ENCODE measurements around the gene KRTAP5-5.
"Not testable (repeated sequence)": the region's sequence is repeated elsewhere in the genome, so short reads cannot be mapped to it uniquely, and the experiment has no call there.

Gene KRTAP5-5

GRCh38 chr11:1642288-1643145 is 12.9 kb downstream of the KRTAP5-5 start:
- no peaks in the 10 kb centered on the region for H3K9me3 Mint-ChIP-seq
- no peak overlapping the region for H3K4me3 Mint-ChIP-seq
- no peaks in the 10 kb centered on the region for H3K4me1 Mint-ChIP-seq (ENCODE audit: low read depth)
- peaks cover 16% of the 10 kb centered on the region for H3K27me3 Mint-ChIP-seq
- H3K36me3 Mint-ChIP-seq (ENCODE audit: low read depth), result no peaks in the 10 kb centered on the region
- no peak for DNase-seq
- no peak overlapping the region for H3K27ac Mint-ChIP-seq

DNA sequence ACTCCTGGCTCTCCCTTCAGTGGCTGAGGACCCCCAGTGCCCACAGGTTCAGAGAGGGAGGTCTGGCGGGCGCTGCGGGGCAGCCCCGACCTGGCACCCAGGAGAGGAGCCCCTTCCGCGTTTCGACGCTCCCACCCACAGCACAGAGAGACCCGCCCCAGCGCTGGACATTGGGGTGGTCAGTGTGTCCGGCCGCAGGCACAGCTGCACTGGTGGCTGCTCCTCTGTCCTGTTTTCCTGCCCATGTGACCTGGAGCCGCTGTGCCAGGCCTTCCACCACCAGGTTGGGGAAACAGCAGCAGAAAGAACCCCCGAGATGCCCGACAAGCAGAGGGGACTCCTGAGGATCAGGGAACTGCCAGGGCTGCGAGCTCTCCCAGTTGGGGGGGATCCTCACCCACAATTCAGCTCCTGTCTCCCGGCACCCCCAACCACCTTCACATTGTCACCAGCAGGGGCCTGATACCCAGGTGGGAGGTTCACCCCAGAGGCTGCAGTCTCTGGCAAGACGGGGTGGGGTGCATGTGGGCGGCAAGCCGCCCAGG is 13.6 kb downstream of the KRTAP5-5 start:
- DNase-seq, result no peak
- H3K36me3 Mint-ChIP-seq (ENCODE audit: low read depth), result no peaks in the 10 kb centered on the region
- H3K4me3 Mint-ChIP-seq, result no peak overlapping the region
- no peaks in the 10 kb centered on the region for H3K9me3 Mint-ChIP-seq
- H3K4me1 Mint-ChIP-seq (ENCODE audit: low read depth), result no peaks in the 10 kb centered on the region
- H3K27me3 Mint-ChIP-seq, result peaks cover 16% of the 10 kb centered on the region
- H3K27ac Mint-ChIP-seq, result no peak overlapping the region

GRCh38 chr11:1644601-1645356 is 15.2 kb downstream of the KRTAP5-5 start:
- no peak overlapping the region for H3K27ac Mint-ChIP-seq
- H3K4me1 Mint-ChIP-seq (ENCODE audit: low read depth), result no peaks in the 10 kb centered on the region
- no peak for DNase-seq
- peaks cover 12% of the 10 kb centered on the region for H3K27me3 Mint-ChIP-seq
- H3K9me3 Mint-ChIP-seq, result no peaks in the 10 kb centered on the region
- H3K4me3 Mint-ChIP-seq, result no peak overlapping the region
- no peaks in the 10 kb centered on the region for H3K36me3 Mint-ChIP-seq (ENCODE audit: low read depth)

- H3K4me3 Mint-ChIP-seq, result no peak overlapping the region
- no peaks in the 10 kb centered on the region for H3K36me3 Mint-ChIP-seq (ENCODE audit: low read depth)
- no peaks in the 10 kb centered on the region for H3K9me3 Mint-ChIP-seq
- H3K27me3 Mint-ChIP-seq, result peaks cover 6% of the 10 kb centered on the region
- H3K27ac Mint-ChIP-seq, result no peak overlapping the region
- DNase-seq, result no peak
- H3K4me1 Mint-ChIP-seq (ENCODE audit: low read depth), result no peaks in the 10 kb centered on the region
Measured at GRCh38 chr11:1645357-1645821, 15.8 kb downstream of the KRTAP5-5 start.

- not testable (repeated sequence) for DNase-seq; H3K9me3 Mint-ChIP-seq; H3K4me3 Mint-ChIP-seq; H3K27me3 Mint-ChIP-seq; H3K27ac Mint-ChIP-seq; H3K36me3 Mint-ChIP-seq (ENCODE audit: low read depth); H3K4me1 Mint-ChIP-seq (ENCODE audit: low read depth)
Measured at GRCh38 chr11:1646540-1646939, 17.0 kb downstream of the KRTAP5-5 start.

DNA sequence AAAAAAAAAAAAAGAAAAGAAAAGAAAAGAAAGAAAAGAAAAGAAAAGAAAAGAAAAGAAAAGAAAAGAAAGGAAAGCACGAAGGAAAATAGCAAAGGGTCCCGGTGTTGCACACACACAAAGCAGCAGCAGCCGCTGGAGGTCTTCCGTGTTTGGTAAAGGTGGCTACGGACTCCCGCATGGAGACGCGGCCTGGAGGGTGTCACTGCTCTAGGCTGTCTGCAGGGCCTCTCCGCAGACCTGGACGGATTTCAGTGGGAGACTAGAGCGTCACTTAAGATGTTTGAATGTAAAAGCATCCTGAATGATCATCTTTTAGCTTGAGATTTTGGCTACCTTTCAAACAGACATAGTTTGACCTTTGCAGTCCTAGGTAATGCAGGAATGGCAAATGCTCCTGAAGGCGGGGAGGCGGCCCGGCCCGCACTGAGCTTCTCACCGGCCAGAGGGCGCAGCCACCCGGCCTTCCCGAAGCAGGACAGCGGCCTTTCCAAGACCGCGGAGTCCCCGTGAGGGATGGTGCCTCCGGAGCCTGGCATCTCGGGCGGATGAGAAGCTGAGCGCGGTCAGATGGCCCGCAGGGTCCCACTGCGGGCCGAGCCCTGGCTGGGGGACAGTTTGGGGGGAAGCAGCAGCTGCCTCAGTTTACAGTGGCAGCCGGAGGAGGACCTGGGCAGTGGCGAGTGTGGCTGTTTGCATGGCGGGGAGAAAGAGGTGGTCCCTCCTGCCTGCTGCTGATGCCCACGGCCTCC is 18.5 kb downstream of the KRTAP5-5 start:
- H3K27ac Mint-ChIP-seq, result no peak overlapping the region
- no peaks in the 10 kb centered on the region for H3K9me3 Mint-ChIP-seq
- no peaks in the 10 kb centered on the region for H3K36me3 Mint-ChIP-seq (ENCODE audit: low read depth)
- H3K4me1 Mint-ChIP-seq (ENCODE audit: low read depth), result no peaks in the 10 kb centered on the region
- H3K27me3 Mint-ChIP-seq, result peaks cover 12% of the 10 kb centered on the region
- DNase-seq, result no peak
- no peak overlapping the region for H3K4me3 Mint-ChIP-seq

- Mint-ChIP-seq H3K9me3 (no peaks in the 10 kb centered on the region), H3K27ac (no peak overlapping the region), H3K27me3 (peaks cover 16% of the 10 kb centered on the region), H3K36me3 (ENCODE audit: low read depth) (no peaks in the 10 kb centered on the region), H3K4me3 (no peak overlapping the region), H3K4me1 (ENCODE audit: low read depth) (no peaks in the 10 kb centered on the region)
- no peak for DNase-seq
Measured at GRCh38 chr11:1648653-1649420, 19.3 kb downstream of the KRTAP5-5 start.

- no peak for DNase-seq
Measured at GRCh38 chr11:1650034-1650917, 20.7 kb downstream of the KRTAP5-5 start.

DNA sequence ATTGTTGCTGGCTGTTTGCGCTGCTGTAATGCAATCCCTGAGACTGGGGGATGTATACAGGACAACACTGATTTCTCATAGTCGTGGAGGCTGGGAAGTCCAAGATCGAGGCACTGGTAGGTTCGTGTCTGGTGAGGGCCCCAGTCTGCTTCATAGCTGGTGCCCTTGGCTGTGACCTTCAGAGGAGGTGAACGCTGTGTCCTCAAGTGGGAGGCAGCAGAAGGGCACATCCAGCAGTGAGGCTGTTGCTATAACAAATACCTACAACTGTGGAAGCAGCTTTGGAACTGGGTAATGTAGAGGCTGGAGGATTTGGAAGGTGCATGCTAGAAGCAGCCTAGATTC is 21.3 kb downstream of the KRTAP5-5 start:
- Mint-ChIP-seq H3K27me3 (peaks cover 21% of the 10 kb centered on the region), H3K4me1 (ENCODE audit: low read depth) (no peaks in the 10 kb centered on the region)

More at GRCh38 chr11:1650034-1650917, 20.7 kb downstream of the KRTAP5-5 start:
- Mint-ChIP-seq H3K27me3 (peaks cover 21% of the 10 kb centered on the region), H3K27ac (no peak overlapping the region), H3K4me1 (ENCODE audit: low read depth) (no peaks in the 10 kb centered on the region), H3K9me3 (no peaks in the 10 kb centered on the region), H3K36me3 (ENCODE audit: low read depth) (no peaks in the 10 kb centered on the region), H3K4me3 (no peak overlapping the region)

GRCh38 chr11:1651411-1651980 is 21.9 kb downstream of the KRTAP5-5 start:
- Mint-ChIP-seq H3K36me3 (ENCODE audit: low read depth) (no peaks in the 10 kb centered on the region), H3K27me3 (peaks cover 21% of the 10 kb centered on the region), H3K9me3 (no peaks in the 10 kb centered on the region), H3K27ac (no peak overlapping the region), H3K4me3 (no peak overlapping the region), H3K4me1 (ENCODE audit: low read depth) (no peaks in the 10 kb centered on the region)
- DNase-seq, result no peak

More for the DNA sequence above, 21.3 kb downstream of the KRTAP5-5 start:
- no peaks in the 10 kb centered on the region for H3K9me3 Mint-ChIP-seq
- H3K36me3 Mint-ChIP-seq (ENCODE audit: low read depth), result no peaks in the 10 kb centered on the region
- DNase-seq, result no peak
- H3K27ac Mint-ChIP-seq, result no peak overlapping the region
- H3K4me3 Mint-ChIP-seq, result no peak overlapping the region

GRCh38 chr11:1652026-1652425 is 22.5 kb downstream of the KRTAP5-5 start:
- Mint-ChIP-seq H3K9me3 (no peaks in the 10 kb centered on the region), H3K27ac (no peak overlapping the region), H3K4me1 (ENCODE audit: low read depth) (no peaks in the 10 kb centered on the region), H3K4me3 (no peak overlapping the region), H3K36me3 (ENCODE audit: low read depth) (no peaks in the 10 kb centered on the region), H3K27me3 (peaks cover 21% of the 10 kb centered on the region)
- DNase-seq, result no peak

DNA sequence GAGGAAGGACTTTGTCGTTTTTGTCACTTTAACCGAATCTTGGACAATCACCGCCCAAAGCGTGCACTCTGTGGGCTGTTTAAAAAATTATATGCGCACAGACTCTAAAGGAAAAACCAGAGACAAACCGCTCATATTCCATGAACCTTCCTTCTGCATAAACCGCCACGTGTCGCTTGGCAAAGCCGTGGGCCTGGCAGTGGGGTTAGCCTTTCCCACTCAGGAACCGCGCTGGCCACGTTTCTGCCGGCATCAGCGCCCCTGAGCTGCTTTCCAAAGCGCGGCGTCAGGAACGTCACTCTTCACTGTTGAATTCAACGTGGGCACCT is 22.8 kb downstream of the KRTAP5-5 start:
- Mint-ChIP-seq H3K27me3 (peaks cover 21% of the 10 kb centered on the region), H3K4me3 (no peak overlapping the region), H3K9me3 (no peaks in the 10 kb centered on the region), H3K27ac (no peak overlapping the region), H3K4me1 (ENCODE audit: low read depth) (no peaks in the 10 kb centered on the region), H3K36me3 (ENCODE audit: low read depth) (no peaks in the 10 kb centered on the region)
- no peak for DNase-seq
